IMR-90 (cell line): Measurements from ENCODE around the gene SFXN3. TPM values are rescaled to one million over a fixed set of nuclear protein-coding genes. Genes with fewer than 3 reads are reported as not detected.

ENCODE experiments used
- ATAC-seq: fragments of 200-7000 bp; cut with Tn5 transposase; 2 replicates; pipeline ENCODE4 v1.9.1; 2020; ENCODE audit warnings: low read depth, mild to moderate bottlenecking, moderate library complexity
- BruUV-seq: library from RNA; stranded (reverse); fragments of 400-500 nt; replicated peaks from 2 replicates; lab custom pipeline; 2021; lab: Mats Ljungman, UMichigan
- CTCF ChIA-PET: fragments of 300-600 bp; formaldehyde crosslinking; extraction: SDS; loops from one replicate; lab custom pipeline; 2021; ENCODE audit warnings: antibody characterized with exemption; lab: Yijun Ruan, JAX
- POLR2A ChIA-PET: fragments of 300-600 bp; sonication (Branson Sonifier 250); formaldehyde crosslinking; loops from one replicate; lab custom pipeline; 2022; ENCODE audit warnings: antibody characterized with exemption; ENCODE audit not compliant: unreplicated experiment; lab: Charles Lee
- DNase-seq: peaks from one replicate; pipeline ENCODE4 v3.0.0; 2013
- H2AFZ ChIP-seq: replicated peaks from 2 replicates; pipeline ENCODE3; 2013; ENCODE audit warnings: low read length, mild to moderate bottlenecking; ENCODE audit not compliant: poor library complexity
- H2AK5ac ChIP-seq: 2 replicates; pipeline ENCODE4 v1.6.1; 2013; ENCODE audit warnings: low read depth, low read length, inconsistent platforms
- H2AK9ac ChIP-seq: replicated peaks from 2 replicates; pipeline ENCODE3; 2013; ENCODE audit warnings: mild to moderate bottlenecking, low read depth, low read length, moderate library complexity; ENCODE audit not compliant: poor library complexity
- H2BK120ac ChIP-seq: 2 replicates; pipeline ENCODE4 v1.6.1; 2013; ENCODE audit warnings: low read depth, low read length, inconsistent platforms
- H2BK15ac ChIP-seq: 3 replicates; pipeline ENCODE4 v1.6.1; 2013; ENCODE audit warnings: low read depth, low read length, inconsistent platforms
- H2BK20ac ChIP-seq: 2 replicates; pipeline ENCODE4 v1.6.1; 2013; ENCODE audit warnings: low read depth, mild to moderate bottlenecking, inconsistent platforms, low read length, moderate library complexity
- H2BK5ac ChIP-seq: 2 replicates; pipeline ENCODE4 v1.6.1; 2013; ENCODE audit warnings: mild to moderate bottlenecking, low read depth, low read length, inconsistent platforms; ENCODE audit not compliant: poor library complexity, severe bottlenecking
- H3K14ac ChIP-seq: replicated peaks from 2 replicates; pipeline ENCODE4 v1.6.1; 2013; ENCODE audit warnings: low read depth, low read length, inconsistent platforms
- H3K18ac ChIP-seq: 2 replicates; pipeline ENCODE4 v1.6.1; 2013; ENCODE audit warnings: low read depth, low read length, control low read depth
- H3K23ac ChIP-seq: 2 replicates; pipeline ENCODE4 v1.6.1; 2013; ENCODE audit warnings: low read depth, low read length, inconsistent platforms
- H3K27ac ChIP-seq: 2 replicates; pipeline ENCODE4 v1.5.1; 2013; ENCODE audit warnings: mild to moderate bottlenecking, control low read depth, low read length; ENCODE audit not compliant: insufficient read depth
- H3K27me3 ChIP-seq: 2 replicates; pipeline ENCODE4 v1.6.1; 2013; ENCODE audit warnings: low read length; ENCODE audit not compliant: control insufficient read depth, insufficient read depth
- H3K36me3 ChIP-seq: 2 replicates; pipeline ENCODE4 v1.6.1; 2013; ENCODE audit warnings: low read length, mixed read lengths; ENCODE audit not compliant: control insufficient read depth, insufficient read depth
- H3K4ac ChIP-seq: 2 replicates; pipeline ENCODE4 v1.6.1; 2013; ENCODE audit warnings: low read depth, low read length, inconsistent platforms
- H3K4me1 ChIP-seq: 2 replicates; pipeline ENCODE4 v1.6.1; 2013; ENCODE audit warnings: low read length, mixed read lengths; ENCODE audit not compliant: control insufficient read depth, insufficient read depth
- H3K4me2 ChIP-seq: 2 replicates; pipeline ENCODE4 v1.6.1; 2013; ENCODE audit warnings: low read depth, mild to moderate bottlenecking, control low read depth, low read length, moderate library complexity
- H3K4me3 ChIP-seq: 2 replicates; pipeline ENCODE4 v1.5.1; 2013; ENCODE audit warnings: low read depth, mild to moderate bottlenecking, control low read depth, low read length, moderate library complexity; ENCODE audit not compliant: insufficient read depth
- H3K56ac ChIP-seq: 2 replicates; pipeline ENCODE4 v1.6.1; 2013; ENCODE audit warnings: low read length, inconsistent platforms; ENCODE audit not compliant: insufficient read depth; ENCODE audit errors: extremely low read depth
- H3K79me1 ChIP-seq, 2 experiments: 2 replicates each; pipeline ENCODE4 v1.6.1; 2013; ENCODE audit warnings: low read length in 2 of 2, inconsistent platforms in 1 of 2, low read depth in 1 of 2
- H3K9ac ChIP-seq: 2 replicates; pipeline ENCODE4 v1.6.1; 2013; ENCODE audit warnings: low read depth, low read length, control low read depth
- H3K9me1 ChIP-seq: 2 replicates; pipeline ENCODE4 v1.6.1; 2013; ENCODE audit warnings: low read length, inconsistent platforms; ENCODE audit not compliant: insufficient read depth
- H3K9me3 ChIP-seq: 2 replicates; pipeline ENCODE4 v1.6.1; 2013; ENCODE audit warnings: low read length; ENCODE audit not compliant: control insufficient read depth, insufficient read depth
- H4K20me1 ChIP-seq: 2 replicates; pipeline ENCODE4 v1.6.1; 2013; ENCODE audit warnings: low read length, inconsistent platforms; ENCODE audit not compliant: insufficient read depth
- H4K5ac ChIP-seq: 2 replicates; pipeline ENCODE4 v1.6.1; 2013; ENCODE audit warnings: mild to moderate bottlenecking, low read depth, low read length, control low read depth
- H4K8ac ChIP-seq, 2 experiments: 2 replicates each; pipeline ENCODE4 v1.6.1; 2013; ENCODE audit warnings: low read depth in 2 of 2, low read length in 2 of 2, control low read depth in 1 of 2, inconsistent platforms in 1 of 2
- H4K91ac ChIP-seq: 2 replicates; pipeline ENCODE4 v1.6.1; 2013; ENCODE audit warnings: low read depth, low read length, inconsistent platforms; ENCODE audit not compliant: insufficient read depth
- BHLHE40 ChIP-seq: fragments of 150-350 bp; IDR thresholded peaks from 2 replicates; pipeline ENCODE4 v1.6.1; 2016; ENCODE audit warnings: mild to moderate bottlenecking, low read depth, low read length
- WGBS, 2 experiments: methylation state at CpG; one replicate each; pipeline versions ENCODE4 v1.1.5 to v1.1.7; 2013; ENCODE audit warnings: missing lambda C conversion rate in 2 of 2; ENCODE audit not compliant: insufficient read length in 1 of 2; ENCODE audit errors: extremely low coverage in 2 of 2; 5-methylcytosine and 5-hydroxymethylcytosine counted together
- dilution Hi-C: fragments of 300-500 bp; cut with HindIII; formaldehyde crosslinking; loops from one replicate; pipeline ENCODE4 v1.14.3; 2018; ENCODE audit warnings: low sequenced_read_pairs; ENCODE audit not compliant: unreplicated experiment
- in situ Hi-C: fragments of 300-500 bp; cut with MboI; formaldehyde crosslinking; loops from 3 replicates; pipeline ENCODE4 v1.14.3; 2019; ENCODE audit warnings: low sequenced_read_pairs, inconsistent platforms, mixed read lengths
- intact Hi-C: fragments of 100-400 bp; cut with micrococcal nuclease; formaldehyde crosslinking; loops from 2 replicates; pipeline ENCODE4 v1.10.0; 2022
- polyA plus RNA-seq, 3 experiments: library from polyadenylated mRNA; depleted of rRNA; stranded (reverse); fragments of >200 nt; gene quantifications; 2 replicates each; pipeline ENCODE4 v1.2.3, GENCODE V29; 2012; ENCODE audit warnings: low replicate concordance in 1 of 3
- total RNA-seq: library from RNA; depleted of rRNA; stranded (reverse); fragments of >200 nt; gene quantifications from 2 replicates; pipeline ENCODE4 v1.2.3, GENCODE V29; 2012

Gene SFXN3
- total and polyA plus RNA-seq, 2 of the 4 experiments (the other 2 are of a cell fraction), result 64.7 to 77.2 TPM

DNA sequence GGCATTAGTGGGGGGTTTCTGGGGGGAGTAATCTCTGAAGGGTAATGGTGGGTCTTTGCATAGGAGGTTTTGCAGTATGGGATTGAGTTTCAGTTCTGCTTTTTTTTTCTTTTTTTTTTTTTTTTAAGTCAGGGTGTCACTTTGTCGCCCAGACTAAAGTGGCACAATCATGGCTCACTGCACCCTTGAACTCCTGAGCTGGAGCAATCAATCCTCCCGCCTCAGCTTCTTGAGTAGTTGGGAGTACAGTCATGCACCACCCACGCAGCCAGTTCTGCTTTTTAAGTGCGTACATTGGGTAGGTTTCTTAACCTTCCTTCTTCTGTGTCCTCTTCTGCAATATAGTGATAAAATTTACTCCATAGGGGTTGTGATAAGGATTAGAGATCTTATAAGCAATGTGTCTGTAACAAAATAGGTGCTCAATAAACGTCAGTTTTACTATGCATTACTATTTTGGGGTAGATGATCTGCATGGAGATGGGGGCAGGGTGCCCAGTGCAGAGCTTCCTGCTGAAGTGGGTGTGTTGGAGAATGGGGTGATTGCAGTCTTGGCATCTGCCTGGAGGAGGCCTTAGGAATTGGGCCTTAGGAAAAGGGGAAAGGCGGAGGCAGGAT lies 40.3 kb downstream of the SFXN3 start:
- Histone ChIP-seq H4K5ac (no peak overlapping the region), H3K4me1 (0 out of 2 replicates have a peak, but pooled peaks cover 2% of the 10 kb centered on the region), H3K4me3 (no peak overlapping the region), H3K23ac (no peak overlapping the region), H3K9me1 (no peaks in the 10 kb centered on the region), H4K20me1 (no peaks in the 10 kb centered on the region), H2AK9ac (no peak overlapping the region), H4K8ac (no peak overlapping the region), H3K56ac (no peak overlapping the region), H2BK120ac (no peak overlapping the region), H3K18ac (no peak overlapping the region), H3K14ac (no peak overlapping the region), H3K27ac (no peak overlapping the region), H3K4me2 (no peak overlapping the region), H3K36me3 (no peaks in the 10 kb centered on the region), H3K27me3 (peaks cover 48% of the 10 kb centered on the region), H2AK5ac (no peak overlapping the region), H3K79me1 (no peaks in the 10 kb centered on the region), H2BK15ac (no peak overlapping the region), H2AFZ (no peak overlapping the region), H2BK5ac (no peak overlapping the region), H3K9me3 (no peaks in the 10 kb centered on the region), H3K9ac (no peak overlapping the region), H2BK20ac (no peak overlapping the region), H4K91ac (no peak overlapping the region), H3K4ac (no peak overlapping the region)
- in situ Hi-C loops (no loop called here), dilution Hi-C loops (no loop called here), intact Hi-C loops (no loop called here)
- ATAC-seq (no peak), DNase-seq (peak; percentile 73)
- no TSS peak for BruUV-seq
- ChIA-PET CTCF (interaction anchor here (1.1 kb wide), 1 partner anchor 52 kb away, joined by 3 read pairs; no protein-coding TSS in a partner anchor), POLR2A (no interaction called here)
- no peak for TF ChIP-seq BHLHE40
- no CpG with 5 or more reads among the region's 6 CpGs for WGBS, 2 experiments
